Esophagus squamous epithelium (tissue), 5 donors: ENCODE data around the gene CLASP2. TPM values are rescaled to one million over a fixed set of nuclear protein-coding genes. Genes with fewer than 3 reads are reported as not detected.

Experiments used
- DNase-seq: peaks from one replicate; lab custom pipeline; 2025; lab: John Stamatoyannopoulos, UW
- H3K27ac ChIP-seq, 4 donors: fragments of 200-600 bp; sonication (generic); one replicate each; pipeline ENCODE4 v1.5.1; 2016 to 2019; ENCODE audit warnings: mild to moderate bottlenecking in 1 of 4
- H3K27me3 ChIP-seq, 4 donors: fragments of 200-600 bp; sonication (generic); 1 replicate in 3 of 4; 2 replicates in 1 of 4; pipeline versions ENCODE4 v1.5.1 to v1.6.0; 2017 to 2021; ENCODE audit warnings: antibody characterized with exemption in 1 of 4
- H3K36me3 ChIP-seq, 3 donors: fragments of 200-600 bp; sonication (generic); one replicate each; pipeline ENCODE4 v1.5.1; 2016 to 2019
- H3K4me1 ChIP-seq, 3 donors: fragments of 200-600 bp; sonication (generic); one replicate each; pipeline ENCODE4 v1.5.1; 2017 to 2019
- H3K4me3 ChIP-seq, 4 donors: fragments of 200-600 bp; sonication (generic); 1 replicate in 3 of 4; 2 replicates in 1 of 4; pipeline ENCODE4 v1.5.1; 2016 to 2019; ENCODE audit warnings: mild to moderate bottlenecking in 2 of 4, moderate library complexity in 1 of 4
- H3K9me3 ChIP-seq, 3 donors: fragments of 200-600 bp; sonication (generic); one replicate each; pipeline ENCODE4 v1.5.1; 2016 to 2019
- POLR2A ChIP-seq, 4 donors: fragments of 450-650 bp; IDR thresholded peaks; one replicate each; pipeline ENCODE4 v1.6.1; 2017; ENCODE audit warnings: antibody characterized with exemption in 4 of 4, mild to moderate bottlenecking in 4 of 4, moderate library complexity in 3 of 4
- WGBS, 2 donors: methylation state at CpG; one replicate each; pipeline ENCODE4 v1.1.5; 2018; 5-methylcytosine and 5-hydroxymethylcytosine counted together
- intact Hi-C: fragments of 100-400 bp; cut with DNase I; formaldehyde crosslinking; loops from one replicate; pipeline ENCODE4 v1.15.0; 2022
- total RNA-seq, 4 donors: library from RNA; depleted of rRNA; stranded (reverse); fragments of >200 nt; gene quantifications; one replicate each; pipeline ENCODE4 v1.1.0, GENCODE V29; 2016
- TF ChIP-seq, protein P1 (sequence below), 6 experiments: fragments of 450-650 bp in 4 of 6; fragments of 200-600 bp in 2 of 6; sonication (generic) in 2 of 6; IDR thresholded peaks; one replicate each; pipeline ENCODE4 v1.5.1; 2016 to 2019; ENCODE audit warnings: antibody characterized with exemption in 6 of 6, mild to moderate bottlenecking in 4 of 6, moderate library complexity in 4 of 6
- donor health status: DM: yes; HTN: yes; CAD: no.

CLASP2 gene
- total RNA-seq, 4 donors from 2014 or later, result 16.7 to 49.4 (median 32.1) TPM

DNA sequence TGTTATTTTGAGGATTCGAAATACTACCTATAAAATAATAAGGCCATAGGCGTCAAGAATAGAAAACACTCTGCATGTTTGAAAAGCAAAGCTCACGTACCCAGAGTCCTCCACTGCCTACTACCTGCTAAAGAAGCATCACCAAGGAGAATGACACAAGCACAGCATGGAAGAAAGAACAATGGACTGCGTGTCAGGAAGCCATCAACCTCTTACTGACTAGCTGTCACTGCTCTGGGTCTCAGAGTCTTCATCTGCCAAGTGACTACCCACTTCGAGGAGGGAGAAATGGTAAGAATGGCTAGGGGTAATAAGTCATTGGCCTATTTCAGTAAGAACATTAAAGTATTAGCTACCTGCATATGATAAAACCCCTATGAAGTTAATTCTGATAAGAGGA lies 49.4 kb downstream of the CLASP2 start:
- H3K4me1 ChIP-seq, result no peaks in the 10 kb centered on the region
- H3K27me3 ChIP-seq, result no peaks in the 10 kb centered on the region
- no peaks in the 10 kb centered on the region for H3K9me3 ChIP-seq
- intact Hi-C loops, result no loop called here
- H3K4me3 ChIP-seq, result no peak overlapping the region
- H3K27ac ChIP-seq, result no peak overlapping the region
- TF ChIP-seq POLR2A (IDR thresholded peaks at IDR 0.05), result no peak
- TF ChIP-seq, protein P1, sequence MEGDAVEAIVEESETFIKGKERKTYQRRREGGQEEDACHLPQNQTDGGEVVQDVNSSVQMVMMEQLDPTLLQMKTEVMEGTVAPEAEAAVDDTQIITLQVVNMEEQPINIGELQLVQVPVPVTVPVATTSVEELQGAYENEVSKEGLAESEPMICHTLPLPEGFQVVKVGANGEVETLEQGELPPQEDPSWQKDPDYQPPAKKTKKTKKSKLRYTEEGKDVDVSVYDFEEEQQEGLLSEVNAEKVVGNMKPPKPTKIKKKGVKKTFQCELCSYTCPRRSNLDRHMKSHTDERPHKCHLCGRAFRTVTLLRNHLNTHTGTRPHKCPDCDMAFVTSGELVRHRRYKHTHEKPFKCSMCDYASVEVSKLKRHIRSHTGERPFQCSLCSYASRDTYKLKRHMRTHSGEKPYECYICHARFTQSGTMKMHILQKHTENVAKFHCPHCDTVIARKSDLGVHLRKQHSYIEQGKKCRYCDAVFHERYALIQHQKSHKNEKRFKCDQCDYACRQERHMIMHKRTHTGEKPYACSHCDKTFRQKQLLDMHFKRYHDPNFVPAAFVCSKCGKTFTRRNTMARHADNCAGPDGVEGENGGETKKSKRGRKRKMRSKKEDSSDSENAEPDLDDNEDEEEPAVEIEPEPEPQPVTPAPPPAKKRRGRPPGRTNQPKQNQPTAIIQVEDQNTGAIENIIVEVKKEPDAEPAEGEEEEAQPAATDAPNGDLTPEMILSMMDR (IDR thresholded peaks at IDR 0.05), result no peak
- 95 to 96% methylated on average over 5 of the region's 5 CpGs for WGBS, 2 donors
- peaks cover 0 to 16% (median 0%) of the 10 kb centered on the region in 3 donors for H3K36me3 ChIP-seq
- no peak for DNase-seq

DNA sequence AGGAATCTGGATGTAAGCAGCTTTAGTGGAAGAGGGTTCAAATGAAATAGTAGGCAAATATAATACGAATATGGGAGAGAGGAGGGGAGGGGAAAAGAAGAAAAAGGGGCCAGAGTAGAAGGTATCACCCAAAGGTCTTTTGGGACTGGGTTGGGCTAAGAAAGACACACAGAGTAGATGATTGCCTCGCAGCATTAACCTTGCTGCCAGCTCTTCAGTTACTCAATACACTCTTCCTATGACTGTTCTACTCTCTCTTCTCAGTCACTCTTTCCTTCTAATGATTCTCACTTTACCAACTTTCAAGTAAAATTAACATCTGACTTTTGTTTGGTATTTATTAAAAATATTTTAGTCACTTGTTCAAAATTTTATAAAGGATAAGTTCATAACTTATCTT lies 52.8 kb downstream of the CLASP2 start:
- intact Hi-C loops, result no loop called here
- 85 to 92% methylated on average over 2 of the region's 2 CpGs for WGBS, 2 donors
- DNase-seq, result no peak
- Histone ChIP-seq H3K9me3 (no peaks in the 10 kb centered on the region), H3K27ac (no peak overlapping the region), H3K27me3 (no peaks in the 10 kb centered on the region), H3K4me3 (no peak overlapping the region), H3K36me3 (peaks cover 0 to 5% (median 0%) of the 10 kb centered on the region in 3 donors), H3K4me1 (peaks cover 0 to 4% (median 0%) of the 10 kb centered on the region in 3 donors)
- TF ChIP-seq, protein P1 (IDR thresholded peaks at IDR 0.05), result no peak
- TF ChIP-seq POLR2A (IDR thresholded peaks at IDR 0.05), result no peak

DNA sequence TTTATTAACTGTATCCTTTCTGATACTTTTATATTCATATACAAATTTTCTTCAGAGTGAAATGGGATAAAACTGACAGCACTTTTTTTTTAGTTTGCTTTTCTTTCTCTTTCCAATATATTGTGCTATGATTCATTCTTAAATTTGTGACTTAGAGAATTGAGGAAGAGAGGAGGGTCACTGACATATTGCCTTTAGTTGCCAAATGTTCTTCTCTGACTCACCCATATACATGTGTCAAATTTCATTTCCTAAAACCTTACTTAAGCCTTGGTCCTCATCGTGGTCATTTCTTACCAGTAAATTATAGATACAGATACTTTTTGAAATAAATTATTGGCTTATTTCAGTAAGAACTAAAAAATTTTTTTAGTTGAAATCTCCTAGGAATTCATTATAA lies 53.9 kb downstream of the CLASP2 start:
- intact Hi-C loops, result no loop called here
- TF ChIP-seq, protein P1 (IDR thresholded peaks at IDR 0.05), result no peak
- no peak for TF ChIP-seq POLR2A (IDR thresholded peaks at IDR 0.05)
- WGBS, 2 donors, result 17 to 26% methylated on average over 1 of the region's 1 CpG

DNA sequence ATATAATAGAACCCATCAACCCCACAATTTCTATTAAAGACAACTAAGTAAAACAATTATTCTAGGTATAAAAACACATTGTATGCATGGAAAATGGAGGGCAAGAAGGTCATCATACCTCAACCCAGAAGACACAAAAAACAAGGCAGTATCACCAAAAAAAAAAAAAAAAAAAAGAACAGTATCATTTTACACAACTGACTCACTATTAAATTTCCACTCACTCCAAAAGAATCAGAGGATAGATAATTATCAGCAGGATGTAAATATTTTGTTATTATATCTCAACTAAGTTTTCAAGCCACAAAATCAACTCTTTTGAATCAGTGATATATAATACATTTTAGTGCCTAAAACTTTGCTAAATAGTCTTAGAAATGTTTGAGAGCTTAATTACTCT lies 55.0 kb downstream of the CLASP2 start:
- DNase-seq, result no peak
- no peaks in the 10 kb centered on the region for H3K36me3 ChIP-seq
- TF ChIP-seq POLR2A (IDR thresholded peaks at IDR 0.05), result no peak
- no peak overlapping the region for H3K4me3 ChIP-seq
- intact Hi-C loops, result no loop called here
- H3K9me3 ChIP-seq, result no peaks in the 10 kb centered on the region
- H3K27ac ChIP-seq, result no peak overlapping the region
- peaks cover 0 to 27% (median 4%) of the 10 kb centered on the region in 3 donors for H3K4me1 ChIP-seq
- H3K27me3 ChIP-seq, result no peaks in the 10 kb centered on the region

More for the DNA sequence above, 53.9 kb downstream of the CLASP2 start:
- Histone ChIP-seq H3K4me1 (peaks cover 0 to 15% (median 3%) of the 10 kb centered on the region in 3 donors), H3K4me3 (no peak overlapping the region), H3K36me3 (peaks cover 0 to 5% (median 0%) of the 10 kb centered on the region in 3 donors), H3K27me3 (no peaks in the 10 kb centered on the region), H3K27ac (no peak overlapping the region), H3K9me3 (no peaks in the 10 kb centered on the region)
- DNase-seq, result no peak

DNA sequence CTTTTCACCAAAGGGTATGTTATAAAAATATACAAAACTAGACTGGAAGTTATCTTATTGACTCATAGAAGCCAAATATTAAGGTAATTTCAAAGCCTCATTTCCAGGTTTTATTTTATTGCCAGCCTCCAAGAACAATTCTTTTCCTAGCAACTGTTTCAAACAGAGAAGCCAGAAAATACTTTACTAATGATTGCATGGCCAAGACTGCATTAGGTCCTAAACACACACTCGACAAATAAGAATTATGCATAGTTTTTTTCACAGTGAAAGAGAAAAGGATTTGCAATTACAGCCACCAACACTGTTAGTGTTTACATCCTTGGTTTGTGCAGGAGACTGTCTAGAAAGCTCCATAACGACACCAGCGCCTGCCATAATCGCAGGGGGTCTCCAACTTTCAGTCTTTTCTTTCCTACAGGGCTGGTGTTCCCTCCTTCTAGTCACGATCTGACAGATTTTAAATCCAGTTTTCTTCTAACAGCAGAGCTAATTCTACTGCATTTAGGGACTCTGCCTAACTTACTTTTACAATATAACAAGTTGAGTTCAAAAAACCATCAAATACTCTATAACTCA lies 58.1 kb downstream of the CLASP2 start:
- Histone ChIP-seq H3K36me3 (no peaks in the 10 kb centered on the region), H3K4me3 (peak overlapping the region in 3 of 4 donors; percentile 46 to 64 (median 49)), H3K27ac (peak overlapping the region; percentile 54 to 82 (median 76)), H3K9me3 (no peaks in the 10 kb centered on the region), H3K4me1 (peaks cover 0 to 52% (median 11%) of the 10 kb centered on the region in 3 donors), H3K27me3 (no peaks in the 10 kb centered on the region)
- intact Hi-C loops, result no loop called here
- WGBS, 2 donors, result 60 to 66% methylated on average over 5 of the region's 5 CpGs
- TF ChIP-seq POLR2A (IDR thresholded peaks at IDR 0.05), result no peak
- DNase-seq, result no peak

DNA sequence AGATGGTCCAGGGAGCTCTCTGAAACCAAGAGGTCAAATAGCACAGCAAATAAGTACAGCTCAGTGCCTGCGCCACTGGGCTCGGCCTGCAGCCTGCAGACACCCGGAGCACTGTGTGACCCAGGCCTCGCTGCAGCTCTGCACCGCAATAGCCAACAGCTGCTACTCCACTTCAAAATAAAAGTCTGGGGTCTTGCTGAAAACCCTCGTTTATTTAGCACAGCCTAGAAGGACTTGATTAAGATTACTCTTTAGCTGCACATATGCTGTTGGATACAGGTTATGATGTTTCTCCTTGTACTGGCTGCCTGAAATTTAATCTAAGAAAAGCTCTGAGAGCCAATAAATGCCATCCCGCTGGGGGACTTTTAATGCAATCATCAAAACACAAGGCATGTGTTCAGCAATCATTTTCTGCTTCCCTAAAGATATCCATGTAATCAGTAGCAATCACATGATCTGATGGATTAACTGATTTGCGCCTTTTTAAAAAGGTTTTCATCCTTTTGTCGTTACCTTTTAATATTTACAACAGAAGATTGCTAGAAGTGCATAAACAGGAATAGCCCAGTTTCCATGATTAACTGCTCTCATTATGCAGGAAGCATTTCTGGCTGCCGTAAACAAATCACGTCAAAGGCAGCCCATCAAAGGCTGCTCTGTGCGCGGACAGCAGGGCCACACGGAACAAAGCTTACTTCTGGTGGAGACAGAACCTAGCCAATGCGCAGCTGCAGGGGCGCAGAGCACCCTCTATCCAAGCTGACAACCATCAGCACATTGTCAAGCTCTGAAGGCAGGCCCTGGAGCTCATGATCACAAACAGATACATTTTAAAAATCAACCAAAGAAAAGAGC lies 58.8 kb downstream of the CLASP2 start:
- Histone ChIP-seq H3K4me1 (peaks cover 0 to 52% (median 11%) of the 10 kb centered on the region in 3 donors), H3K36me3 (no peaks in the 10 kb centered on the region), H3K9me3 (no peaks in the 10 kb centered on the region), H3K27me3 (no peaks in the 10 kb centered on the region), H3K4me3 (peak overlapping the region; percentile 15 to 64 (median 48)), H3K27ac (peak overlapping the region; percentile 54 to 82 (median 76))
- WGBS, 2 donors, result 10 to 16% methylated on average over 13 to 14 of the region's 16 CpGs
- no peak for DNase-seq
- intact Hi-C loops, result no loop called here
- TF ChIP-seq POLR2A (IDR thresholded peaks at IDR 0.05), result no peak
- TF ChIP-seq, protein P1 (IDR thresholded peaks at IDR 0.05), result no peak
